ENCODE measurements around the gene CLDND1. TPM values are rescaled to one million over a fixed set of nuclear protein-coding genes. Genes with fewer than 3 reads are reported as not detected.

CLDND1 gene
- total and polyA plus RNA-seq, 2 of the 13 experiments (the other 11 are each of a cell fraction or from before 2014, with no cell fraction given): 50.8 to 121 TPM

- CTCF ChIA-PET (ENCODE audit: low intra/inter-chr PET ratio, low total read pairs): no interaction called here
- DNase-seq (ENCODE audit: low spot score) (no peak), ATAC-seq (no peak), FAIRE-seq (no peak)
- Histone ChIP-seq H3K9ac (ENCODE audit: insufficient read depth, low read depth, low read length) (no peak overlapping the region), H3K79me2 (ENCODE audit: insufficient read depth, low read length) (peaks cover 30% of the 10 kb centered on the region), H2AFZ (ENCODE audit: low read length) (no peak overlapping the region), H3K4me1 (ENCODE audit: insufficient read depth, low read length) (peaks cover 17% of the 10 kb centered on the region), H3K4me2 (ENCODE audit: low read depth, low read length) (no peak overlapping the region), H3K27ac (ENCODE audit: extremely low read length, insufficient read depth, low read length) (no peak overlapping the region), H3K4me3 (replicated peaks in 1 of 3; ENCODE audit: insufficient read depth in 1 of 3, low read depth in 2 of 3, low read length in 3 of 3) (no peak overlapping the region), H4K20me1 (ENCODE audit: insufficient read depth, low read length) (no peaks in the 10 kb centered on the region), H3K36me3 (replicated peaks in 1 of 2; ENCODE audit: control insufficient read depth in 1 of 2, insufficient read depth in 2 of 2, low read length in 2 of 2) (peaks cover 2 to 13% of the 10 kb centered on the region in 2 experiments; a peak in 3 of 5 replicates), H3K9me3 (ENCODE audit: low read length) (no peaks in the 10 kb centered on the region), H3K27me3 (ENCODE audit: control insufficient read depth in 1 of 2, insufficient read depth in 2 of 2, low read length in 2 of 2) (no peaks in the 10 kb centered on the region; a peak in 1 of 5 replicates)
- 100% methylated on average over 2 of the region's 2 CpGs for WGBS (ENCODE audit: low lambda C conversion rate)
- TF ChIP-seq ZNF781 (CRISPR knock-in tag; IDR thresholded peaks at IDR 0.05; ENCODE audit: borderline replicate concordance, not compliant biosample characterization): no peak
- TF ChIP-seq ZNF891 (CRISPR knock-in tag; IDR thresholded peaks at IDR 0.05): no peak
- no peak for TF ChIP-seq THAP11 (CRISPR knock-in tag; IDR thresholded peaks at IDR 0.05)
- TF ChIP-seq SRF (IDR thresholded peaks at IDR 0.05; ENCODE audit: low read depth, low read length): no peak
- no TSS peak for BruUV-seq (replicated peaks)
- POLR2A ChIA-PET: no interaction called here
- intact Hi-C loops (cut with micrococcal nuclease; ENCODE audit: unreplicated experiment): no loop called here
- in situ Hi-C loops (cut with HindIII; ENCODE audit: extremely low pct_ligation_motif_present, low pct_unique_long_range_greater_than_20kb): no loop called here
Observed at GRCh38 chr3:98518816-98519215, 3.9 kb downstream of the CLDND1 start.

GRCh38 chr3:98514948-98515347 is 7.8 kb downstream of the CLDND1 start:
- TF ChIP-seq ZNF761 (CRISPR knock-in tag; conservative IDR thresholded peaks at IDR 0.05) (no peak), KDM2A (CRISPR knock-in tag; IDR thresholded peaks at IDR 0.05; ENCODE audit: borderline replicate concordance, low read depth) (no peak), BRCA1 (CRISPR knock-in tag; IDR thresholded peaks at IDR 0.05) (no peak), JUND (CRISPR knock-in tag; IDR thresholded peaks at IDR 0.05) (no peak), ZNF839 (CRISPR knock-in tag; IDR thresholded peaks at IDR 0.05; ENCODE audit: borderline replicate concordance) (no peak)
- BruUV-seq (replicated peaks): no TSS peak
- Histone ChIP-seq H3K4me3 (replicated peaks in 1 of 3; ENCODE audit: insufficient read depth in 1 of 3, low read depth in 2 of 3, low read length in 3 of 3) (no peak overlapping the region), H4K20me1 (ENCODE audit: insufficient read depth, low read length) (no peaks in the 10 kb centered on the region), H3K4me1 (ENCODE audit: insufficient read depth, low read length) (peaks cover under 1% of the 10 kb centered on the region; the same call in 1 of the 2 replicates), H3K9ac (ENCODE audit: insufficient read depth, low read depth, low read length) (no peak overlapping the region), H3K36me3 (replicated peaks in 1 of 2; ENCODE audit: control insufficient read depth in 1 of 2, insufficient read depth in 2 of 2, low read length in 2 of 2) (peaks cover 2 to 13% of the 10 kb centered on the region in 2 experiments; a peak in 3 of 5 replicates), H3K9me3 (ENCODE audit: low read length) (no peaks in the 10 kb centered on the region), H3K27ac (ENCODE audit: extremely low read length, insufficient read depth, low read length) (no peak overlapping the region), H3K27me3 (ENCODE audit: control insufficient read depth in 1 of 2, insufficient read depth in 2 of 2, low read length in 2 of 2) (no peaks in the 10 kb centered on the region), H2AFZ (ENCODE audit: low read length) (no peak overlapping the region), H3K79me2 (ENCODE audit: insufficient read depth, low read length) (peaks cover 7% of the 10 kb centered on the region), H3K4me2 (ENCODE audit: low read depth, low read length) (no peak overlapping the region)
- DNase-seq (ENCODE audit: low spot score): no peak
- FAIRE-seq: no peak
- 97% methylated on average over 1 of the region's 1 CpG for WGBS (ENCODE audit: low lambda C conversion rate)
- ChIA-PET CTCF (ENCODE audit: low intra/inter-chr PET ratio, low total read pairs) (no interaction called here), POLR2A (no interaction called here)
- intact Hi-C loops (cut with micrococcal nuclease; ENCODE audit: unreplicated experiment): no loop called here
- in situ Hi-C loops (cut with HindIII; ENCODE audit: extremely low pct_ligation_motif_present, low pct_unique_long_range_greater_than_20kb): no loop called here
- no peak for ATAC-seq

Measured in HepG2 (cell line).